Measurements from ENCODE around the gene SAC3D1.

SAC3D1 gene

DNA sequence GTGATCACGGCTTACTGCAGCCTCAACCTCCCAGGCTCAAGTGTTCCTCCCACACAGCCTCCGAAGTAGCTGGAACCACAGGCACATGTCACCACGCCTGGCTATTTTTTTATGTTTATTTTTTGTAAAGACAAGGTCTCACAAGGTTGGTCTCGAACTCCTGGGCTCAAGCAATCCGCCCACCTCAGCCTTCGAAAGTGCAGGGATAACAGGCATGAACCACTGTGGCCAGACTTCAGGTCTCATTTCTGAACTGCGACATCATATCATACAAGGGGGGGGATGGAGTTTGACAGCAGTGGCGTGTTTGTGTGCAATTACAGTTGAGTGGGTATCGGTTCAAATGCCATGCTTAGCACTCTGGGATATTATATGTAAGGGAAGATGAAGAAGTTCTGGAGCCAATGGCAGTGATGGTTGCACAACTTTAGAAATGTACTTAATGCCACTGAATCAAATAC is 10.4 kb downstream of the SAC3D1 start:
- peaks cover 0 to 4% of the 10 kb centered on the region in 2 donors for H3K27me3 ChIP-seq (ENCODE audit: control insufficient read depth in 1 of 2, insufficient read depth in 2 of 2, low read length in 2 of 2)
- no peak overlapping the region for H3K27ac ChIP-seq (ENCODE audit: low read depth, low read length)
- H3K4me3 ChIP-seq (ENCODE audit: low read depth in 1 of 2, low read length in 2 of 2): no peak overlapping the region
- H3K9ac ChIP-seq (ENCODE audit: low read length): no peak overlapping the region
- no peaks in the 10 kb centered on the region for H3K36me3 ChIP-seq (ENCODE audit: insufficient read depth, low read length)
- no peaks in the 10 kb centered on the region for H3K9me3 ChIP-seq (ENCODE audit: low read length)
- H3K4me1 ChIP-seq (ENCODE audit: insufficient read depth, low read length): peaks cover 14% of the 10 kb centered on the region

DNA sequence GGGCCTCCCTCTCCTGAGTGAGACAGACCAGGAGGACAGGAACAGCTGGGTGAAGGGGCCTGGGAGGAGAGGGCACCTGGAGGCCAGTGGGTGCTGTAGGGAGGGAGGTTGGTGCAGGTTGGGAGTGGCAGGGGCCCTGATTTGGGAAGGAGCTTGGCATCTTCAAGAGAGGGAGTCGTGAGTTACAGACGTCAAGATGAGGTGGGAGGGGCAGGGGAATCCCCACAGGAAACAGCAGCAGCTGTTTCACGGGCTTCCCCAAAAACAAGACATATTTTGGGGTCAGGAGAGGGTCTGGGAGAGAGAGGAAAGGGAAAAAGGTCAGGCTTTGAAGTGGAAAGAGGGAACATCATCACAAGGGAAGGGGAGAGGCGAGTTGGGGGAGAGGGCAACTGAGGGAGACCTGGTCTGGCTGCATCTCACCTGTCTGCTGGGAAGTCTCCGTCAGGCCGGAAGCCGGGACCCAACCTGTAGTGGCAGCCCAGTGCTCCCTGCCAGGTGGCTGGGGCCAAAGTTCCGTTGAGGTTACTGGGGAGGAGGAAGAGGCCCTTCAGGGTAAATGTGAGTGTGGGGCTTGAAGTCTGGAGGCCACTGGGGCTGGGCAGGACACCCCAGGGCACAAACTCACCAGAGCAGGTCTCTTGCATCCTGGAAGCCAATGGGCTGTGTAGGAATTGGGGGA is 13.0 kb downstream of the SAC3D1 start:
- Histone ChIP-seq H3K27ac (ENCODE audit: low read depth, low read length) (no peak overlapping the region), H3K9ac (ENCODE audit: low read length) (no peak overlapping the region), H3K9me3 (ENCODE audit: low read length) (no peaks in the 10 kb centered on the region), H3K27me3 (ENCODE audit: control insufficient read depth in 1 of 2, insufficient read depth in 2 of 2, low read length in 2 of 2) (peaks cover 0 to 4% of the 10 kb centered on the region in 2 donors), H3K4me3 (ENCODE audit: low read depth in 1 of 2, low read length in 2 of 2) (no peak overlapping the region), H3K4me1 (ENCODE audit: insufficient read depth, low read length) (no peaks in the 10 kb centered on the region), H3K36me3 (ENCODE audit: insufficient read depth, low read length) (no peaks in the 10 kb centered on the region)

DNA sequence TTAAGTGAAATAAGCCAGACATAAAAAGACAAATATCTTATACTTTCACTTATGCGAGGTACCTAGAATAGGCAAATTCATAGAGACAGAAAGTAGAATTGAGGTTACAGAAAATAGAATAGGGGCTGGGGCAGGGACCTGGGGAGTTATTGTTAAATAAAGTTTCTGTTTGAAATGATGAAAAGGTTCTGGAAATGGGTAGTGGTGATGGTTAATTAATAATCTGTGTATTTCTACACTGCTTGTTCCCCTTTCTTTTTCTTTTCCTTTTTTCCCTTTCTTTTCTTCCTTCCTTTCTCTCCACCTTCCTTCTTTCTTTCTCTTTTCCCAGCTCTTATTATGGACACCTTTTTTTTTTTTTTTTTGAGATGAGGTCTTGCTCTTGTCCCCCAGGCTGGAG is 14.5 kb downstream of the SAC3D1 start:
- Histone ChIP-seq H3K4me1 (ENCODE audit: insufficient read depth, low read length) (no peaks in the 10 kb centered on the region), H3K27me3 (ENCODE audit: control insufficient read depth in 1 of 2, insufficient read depth in 2 of 2, low read length in 2 of 2) (peaks cover 0 to 4% of the 10 kb centered on the region in 2 donors), H3K9me3 (ENCODE audit: low read length) (no peaks in the 10 kb centered on the region), H3K27ac (ENCODE audit: low read depth, low read length) (no peak overlapping the region), H3K36me3 (ENCODE audit: insufficient read depth, low read length) (no peaks in the 10 kb centered on the region), H3K9ac (ENCODE audit: low read length) (no peak overlapping the region), H3K4me3 (ENCODE audit: low read depth in 1 of 2, low read length in 2 of 2) (no peak overlapping the region)

DNA sequence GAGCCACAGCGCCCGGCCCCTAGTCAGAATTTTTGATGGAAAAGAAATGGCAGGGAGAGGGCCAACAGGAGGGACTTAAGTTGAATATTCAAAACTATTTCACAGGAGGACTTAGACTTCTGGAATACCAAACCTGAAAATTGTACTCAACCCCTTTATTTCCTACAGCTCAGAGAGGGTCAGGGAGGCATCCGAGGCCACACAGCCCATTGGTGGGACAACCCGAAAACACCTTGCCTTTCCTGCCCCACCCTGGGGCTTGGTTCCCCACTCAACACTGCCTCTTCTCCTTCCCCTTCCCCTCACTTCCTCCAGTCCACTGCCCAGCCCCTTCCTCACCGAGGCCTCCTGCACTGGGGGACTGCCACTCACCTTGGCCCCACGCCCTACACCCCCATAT is 16.0 kb downstream of the SAC3D1 start:
- H3K27ac ChIP-seq (ENCODE audit: low read depth, low read length): no peak overlapping the region
- no peak overlapping the region for H3K9ac ChIP-seq (ENCODE audit: low read length)
- no peaks in the 10 kb centered on the region for H3K36me3 ChIP-seq (ENCODE audit: insufficient read depth, low read length)
- no peaks in the 10 kb centered on the region for H3K9me3 ChIP-seq (ENCODE audit: low read length)
- H3K27me3 ChIP-seq (ENCODE audit: control insufficient read depth in 1 of 2, insufficient read depth in 2 of 2, low read length in 2 of 2): peaks cover 0 to 4% of the 10 kb centered on the region in 2 donors
- no peaks in the 10 kb centered on the region for H3K4me1 ChIP-seq (ENCODE audit: insufficient read depth, low read length)
- H3K4me3 ChIP-seq (ENCODE audit: low read depth in 1 of 2, low read length in 2 of 2): no peak overlapping the region

DNA sequence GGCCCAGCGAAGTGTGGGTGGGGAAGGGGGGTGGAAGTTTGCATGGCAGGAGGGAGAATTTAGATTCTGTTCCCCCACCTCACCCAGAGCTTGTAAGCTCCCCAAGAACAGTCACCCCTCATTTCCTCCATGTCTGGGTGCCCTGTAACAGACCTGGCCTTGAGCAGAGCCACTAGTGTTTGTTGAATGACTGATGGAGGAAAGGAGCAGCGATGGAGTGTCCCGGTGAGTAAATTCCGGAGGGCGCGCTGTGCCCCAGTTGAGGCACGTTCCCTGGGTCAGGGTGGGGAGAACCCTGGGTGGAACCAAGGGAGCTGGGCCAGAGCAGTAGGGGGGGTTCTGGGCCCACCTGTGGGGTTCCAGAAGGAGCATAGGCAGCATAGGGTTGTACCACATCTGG is 16.5 kb downstream of the SAC3D1 start:
- no peaks in the 10 kb centered on the region for H3K36me3 ChIP-seq (ENCODE audit: insufficient read depth, low read length)

DNA sequence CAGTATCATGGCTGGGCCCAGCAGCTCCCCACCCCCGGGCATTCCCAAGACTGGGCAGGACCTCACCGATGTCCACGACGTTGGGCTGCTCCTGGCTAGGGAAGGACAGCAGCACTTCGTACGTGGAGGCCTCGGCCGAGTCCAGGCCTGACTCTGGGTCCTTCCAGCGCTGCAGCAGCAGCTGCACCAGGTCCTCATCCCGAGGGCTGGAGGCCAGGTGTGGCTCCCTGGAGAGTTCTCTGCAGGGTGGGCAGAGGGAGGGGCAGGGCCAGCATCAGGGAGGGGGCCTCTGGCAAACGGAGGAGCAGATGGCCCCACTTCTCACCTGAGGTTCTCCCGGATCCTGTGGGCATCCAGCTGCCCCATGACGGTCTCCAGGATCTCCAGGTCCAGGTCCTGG is 17.0 kb downstream of the SAC3D1 start:
- no peaks in the 10 kb centered on the region for H3K9me3 ChIP-seq (ENCODE audit: low read length)
- no peaks in the 10 kb centered on the region for H3K36me3 ChIP-seq (ENCODE audit: insufficient read depth, low read length)
- no peaks in the 10 kb centered on the region for H3K4me1 ChIP-seq (ENCODE audit: insufficient read depth, low read length)
- no peak overlapping the region for H3K9ac ChIP-seq (ENCODE audit: low read length)
- no peak overlapping the region for H3K27ac ChIP-seq (ENCODE audit: low read depth, low read length)
- no peak overlapping the region for H3K4me3 ChIP-seq (ENCODE audit: low read depth in 1 of 2, low read length in 2 of 2)
- H3K27me3 ChIP-seq (ENCODE audit: control insufficient read depth in 1 of 2, insufficient read depth in 2 of 2, low read length in 2 of 2): peaks cover 0 to under 1% of the 10 kb centered on the region in 2 donors

More for the DNA sequence above, 16.5 kb downstream of the SAC3D1 start:
- no peaks in the 10 kb centered on the region for H3K4me1 ChIP-seq (ENCODE audit: insufficient read depth, low read length)
- no peak overlapping the region for H3K27ac ChIP-seq (ENCODE audit: low read depth, low read length)
- H3K9me3 ChIP-seq (ENCODE audit: low read length): no peaks in the 10 kb centered on the region
- H3K9ac ChIP-seq (ENCODE audit: low read length): no peak overlapping the region
- H3K4me3 ChIP-seq (ENCODE audit: low read depth in 1 of 2, low read length in 2 of 2): no peak overlapping the region
- peaks cover 0 to 4% of the 10 kb centered on the region in 2 donors for H3K27me3 ChIP-seq (ENCODE audit: control insufficient read depth in 1 of 2, insufficient read depth in 2 of 2, low read length in 2 of 2)

DNA sequence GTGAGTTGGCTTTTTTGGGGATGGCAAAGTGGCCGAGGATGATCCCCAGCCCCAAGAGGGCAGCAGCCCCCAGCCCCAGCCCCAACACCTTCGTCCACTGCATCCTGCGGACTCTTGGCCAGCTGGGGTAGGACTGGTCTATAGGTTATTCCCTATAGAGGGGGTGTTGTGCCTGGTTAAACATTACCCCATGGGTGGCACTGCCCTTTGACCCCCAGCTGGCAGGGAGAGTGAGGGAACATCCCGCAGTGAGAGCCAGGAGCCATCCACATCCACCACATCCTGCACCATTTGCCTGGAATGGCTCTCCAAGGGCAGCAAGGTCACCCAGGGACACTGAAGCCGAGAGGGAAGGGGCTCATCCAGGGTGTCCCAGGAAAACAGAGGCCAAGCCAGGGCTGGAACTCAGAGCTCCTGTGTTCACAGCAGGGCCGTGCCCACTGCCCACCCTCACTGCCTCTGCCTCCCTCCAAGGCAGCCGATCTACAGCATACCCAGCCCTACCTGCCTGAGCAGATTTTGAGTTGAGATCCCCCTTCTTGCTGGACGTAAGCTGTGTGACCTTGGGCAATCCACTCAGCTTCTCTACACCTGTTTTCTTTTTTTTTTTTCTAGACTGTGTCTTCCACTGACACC is 17.5 kb downstream of the SAC3D1 start, which contains the start of gene NAALADL1:
NAALADL1 (minus strand) TSS at position 135 of the 636 bp plus-strand sequence; CDS start at position 103, 32 bp downstream.
- no peaks in the 10 kb centered on the region for H3K9me3 ChIP-seq (ENCODE audit: low read length)
- no peaks in the 10 kb centered on the region for H3K36me3 ChIP-seq (ENCODE audit: insufficient read depth, low read length)
- no peak within 1 kb of the TSS for H3K27ac ChIP-seq (ENCODE audit: low read depth, low read length)
- no peak within 1 kb of the TSS for H3K9ac ChIP-seq (ENCODE audit: low read length)
- H3K27me3 ChIP-seq (ENCODE audit: control insufficient read depth in 1 of 2, insufficient read depth in 2 of 2, low read length in 2 of 2): no peaks in the 10 kb centered on the region
- H3K4me1 ChIP-seq (ENCODE audit: insufficient read depth, low read length): no peaks in the 10 kb centered on the region
- H3K4me3 ChIP-seq (ENCODE audit: low read depth in 1 of 2, low read length in 2 of 2): no peak within 1 kb of the TSS

DNA sequence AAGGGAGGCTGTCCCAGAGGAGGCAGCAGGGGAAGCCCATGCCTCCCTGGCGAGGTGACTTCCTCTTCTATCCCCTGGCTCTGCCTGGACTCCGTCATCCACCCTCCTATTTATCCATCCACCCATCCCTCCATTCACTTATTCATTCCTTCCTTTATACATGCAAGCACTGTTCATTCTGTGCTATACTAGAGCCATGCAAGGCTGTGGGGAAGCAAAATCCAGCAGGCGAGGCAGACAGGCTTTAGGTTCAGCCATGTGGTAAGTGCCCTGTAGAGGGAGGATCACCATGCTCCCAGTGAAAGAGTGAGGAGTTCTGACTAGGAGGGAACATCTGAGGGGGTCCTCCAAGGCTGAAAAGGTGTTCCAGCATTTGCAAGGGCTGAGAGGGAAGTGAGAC is 18.5 kb downstream of the SAC3D1 start:
- no peak overlapping the region for H3K4me3 ChIP-seq (ENCODE audit: low read depth in 1 of 2, low read length in 2 of 2)
- no peak overlapping the region for H3K27ac ChIP-seq (ENCODE audit: low read depth, low read length)
- H3K9ac ChIP-seq (ENCODE audit: low read length): no peak overlapping the region
- no peaks in the 10 kb centered on the region for H3K36me3 ChIP-seq (ENCODE audit: insufficient read depth, low read length)
- H3K27me3 ChIP-seq (ENCODE audit: control insufficient read depth in 1 of 2, insufficient read depth in 2 of 2, low read length in 2 of 2): no peaks in the 10 kb centered on the region
- H3K9me3 ChIP-seq (ENCODE audit: low read length): no peaks in the 10 kb centered on the region
- no peaks in the 10 kb centered on the region for H3K4me1 ChIP-seq (ENCODE audit: insufficient read depth, low read length)

DNA sequence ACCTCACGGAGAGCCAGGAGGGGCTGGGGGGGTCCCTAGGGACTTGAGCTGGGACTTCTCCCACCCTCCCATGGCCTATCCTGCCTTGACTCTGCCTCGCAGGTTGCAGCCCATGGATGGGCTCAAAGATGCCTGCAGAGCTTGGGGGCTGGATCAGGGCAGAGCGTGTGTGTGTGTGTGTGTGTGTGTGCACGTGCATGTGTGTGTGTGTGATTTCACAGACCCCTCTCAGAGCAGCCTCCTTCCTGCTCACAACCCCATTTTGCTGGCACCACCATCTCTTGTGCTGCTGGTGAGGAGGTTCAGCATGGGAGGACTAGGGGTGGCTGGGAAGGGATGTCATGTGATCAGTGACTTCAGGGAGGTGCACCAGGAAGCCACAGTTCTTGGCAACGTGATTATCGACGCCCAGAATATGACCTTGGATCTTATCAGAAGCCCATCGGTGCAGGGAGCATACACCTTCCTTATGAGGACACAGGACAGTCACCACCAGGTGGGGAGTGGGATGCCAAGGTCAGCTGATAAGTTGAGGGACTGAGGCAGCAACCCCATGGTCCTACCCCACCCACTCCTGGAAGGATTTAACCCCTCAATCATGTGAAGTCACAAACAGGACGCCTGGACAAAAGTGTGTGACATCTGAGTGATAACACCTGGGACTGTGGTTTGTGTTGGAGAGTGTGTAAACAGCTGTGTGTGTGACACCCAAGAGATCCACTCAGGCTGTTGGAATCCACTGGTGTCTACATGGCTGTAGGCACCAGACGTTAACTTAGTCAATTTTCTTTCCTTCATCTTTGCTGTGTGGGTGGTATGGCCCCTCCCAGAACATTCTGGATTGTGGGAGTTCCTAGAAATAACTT is 19.2 kb downstream of the SAC3D1 start:
- Histone ChIP-seq H3K27ac (ENCODE audit: low read depth, low read length) (no peak overlapping the region), H3K9ac (ENCODE audit: low read length) (no peak overlapping the region), H3K4me3 (ENCODE audit: low read depth in 1 of 2, low read length in 2 of 2) (no peak overlapping the region), H3K27me3 (ENCODE audit: control insufficient read depth in 1 of 2, insufficient read depth in 2 of 2, low read length in 2 of 2) (no peaks in the 10 kb centered on the region), H3K9me3 (ENCODE audit: low read length) (no peaks in the 10 kb centered on the region), H3K36me3 (ENCODE audit: insufficient read depth, low read length) (no peaks in the 10 kb centered on the region), H3K4me1 (ENCODE audit: insufficient read depth, low read length) (no peaks in the 10 kb centered on the region)

DNA sequence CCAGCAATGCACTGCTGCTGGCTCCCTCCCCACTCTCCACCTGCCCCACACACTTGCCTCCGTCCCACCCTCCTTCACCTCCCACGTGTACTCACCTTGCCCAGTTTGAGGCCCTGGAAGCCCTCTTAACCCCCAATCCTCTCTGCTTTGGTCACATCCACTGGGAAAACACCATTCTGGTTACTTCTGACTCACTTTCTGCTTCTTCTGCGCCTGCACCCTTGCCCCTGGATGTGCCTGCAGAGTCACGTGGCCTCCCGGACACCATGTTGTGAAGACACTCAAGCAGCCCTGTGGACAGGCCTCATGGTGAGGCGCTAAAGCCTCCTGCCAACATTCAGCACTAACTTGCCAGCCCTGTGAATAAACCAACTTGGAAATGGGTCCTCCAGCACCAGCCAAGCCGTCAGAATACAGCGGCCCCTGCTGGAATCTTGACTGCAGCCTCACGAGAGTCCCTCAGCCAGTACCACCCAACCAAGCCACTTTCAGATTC is 20.0 kb downstream of the SAC3D1 start:
- Histone ChIP-seq H3K27me3 (ENCODE audit: control insufficient read depth in 1 of 2, insufficient read depth in 2 of 2, low read length in 2 of 2) (no peaks in the 10 kb centered on the region), H3K36me3 (ENCODE audit: insufficient read depth, low read length) (no peaks in the 10 kb centered on the region), H3K4me3 (ENCODE audit: low read depth in 1 of 2, low read length in 2 of 2) (no peak overlapping the region), H3K9ac (ENCODE audit: low read length) (no peak overlapping the region), H3K9me3 (ENCODE audit: low read length) (no peaks in the 10 kb centered on the region), H3K27ac (ENCODE audit: low read depth, low read length) (no peak overlapping the region), H3K4me1 (ENCODE audit: insufficient read depth, low read length) (no peaks in the 10 kb centered on the region)

DNA sequence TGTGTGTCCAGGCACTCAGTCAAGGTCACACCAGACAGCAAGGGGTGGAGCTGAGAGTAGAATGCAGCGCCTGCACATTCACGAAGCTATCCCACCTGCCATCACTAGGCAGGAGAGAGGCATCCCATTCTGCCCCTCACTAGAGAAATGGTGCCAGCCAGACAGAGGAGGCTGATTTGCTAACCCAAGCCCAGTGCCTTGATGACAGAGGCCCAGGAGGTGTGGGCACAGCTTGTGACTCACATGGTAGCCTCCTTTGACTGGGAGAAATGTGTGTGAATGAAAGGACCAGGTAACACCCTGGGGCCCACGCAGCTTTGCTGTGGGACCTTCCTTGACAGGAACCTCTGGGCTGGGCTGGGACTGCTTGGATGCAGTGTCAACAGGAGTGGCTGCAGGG is 22.5 kb downstream of the SAC3D1 start:
- Histone ChIP-seq H3K36me3 (ENCODE audit: insufficient read depth, low read length) (no peaks in the 10 kb centered on the region), H3K27me3 (ENCODE audit: control insufficient read depth in 1 of 2, insufficient read depth in 2 of 2, low read length in 2 of 2) (no peaks in the 10 kb centered on the region), H3K9me3 (ENCODE audit: low read length) (no peaks in the 10 kb centered on the region), H3K4me1 (ENCODE audit: insufficient read depth, low read length) (no peaks in the 10 kb centered on the region), H3K9ac (ENCODE audit: low read length) (no peak overlapping the region), H3K27ac (ENCODE audit: low read depth, low read length) (no peak overlapping the region), H3K4me3 (ENCODE audit: low read depth in 1 of 2, low read length in 2 of 2) (no peak overlapping the region)
